GM21447 (cell line): Measurements from ENCODE around the gene WDR75.
"Not testable (repeated sequence)": the region's sequence is repeated elsewhere in the genome, so short reads cannot be mapped to it uniquely, and the experiment has no call there.

Experiments
- ATAC-seq: cut with Tn5 transposase; IDR thresholded peaks from one replicate; pipeline ENCODE4 v1.9.1; 2021; ENCODE audit not compliant: unreplicated experiment

WDR75 gene

DNA sequence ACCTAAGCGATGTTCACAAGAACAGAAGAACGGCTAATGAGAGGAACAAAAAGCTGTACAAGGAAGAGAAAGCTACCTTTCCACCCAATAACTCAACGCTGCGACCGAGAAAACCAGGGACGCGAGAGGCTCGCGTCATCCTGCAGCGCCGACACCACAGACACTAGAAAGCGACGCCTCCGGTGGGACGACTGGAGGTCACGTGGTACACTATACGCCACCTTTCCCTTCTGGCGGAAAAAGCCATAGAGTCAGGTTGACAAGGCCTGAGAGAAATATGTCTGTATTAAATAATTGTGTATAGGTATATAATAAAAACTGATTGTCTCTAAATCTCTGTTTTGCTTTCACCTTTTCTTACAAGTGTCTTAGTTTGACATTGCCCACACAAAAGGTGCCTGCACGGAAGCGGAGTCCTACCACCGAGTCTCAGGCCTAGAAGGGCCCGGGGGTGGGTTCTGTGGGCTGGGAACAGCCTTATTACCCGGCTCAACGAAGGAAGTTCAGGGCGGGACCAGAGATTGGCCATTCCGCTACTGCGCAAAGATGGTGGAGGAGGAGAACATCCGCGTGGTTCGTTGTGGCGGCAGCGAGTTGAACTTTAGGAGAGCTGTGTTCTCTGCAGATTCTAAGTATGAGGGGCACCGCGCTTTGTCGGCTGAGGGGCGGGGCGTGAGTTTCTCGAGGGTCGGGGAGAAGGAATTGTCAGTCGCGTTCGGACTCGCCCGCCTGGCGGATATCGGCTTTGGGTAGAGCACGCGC lies at the start of gene WDR75:
TSS of gene WDR75 (plus strand) at position 528 of the 762 bp plus-strand sequence. CDS start at position 547, 19 bp downstream.
- peak; percentile 88 for ATAC-seq

DNA sequence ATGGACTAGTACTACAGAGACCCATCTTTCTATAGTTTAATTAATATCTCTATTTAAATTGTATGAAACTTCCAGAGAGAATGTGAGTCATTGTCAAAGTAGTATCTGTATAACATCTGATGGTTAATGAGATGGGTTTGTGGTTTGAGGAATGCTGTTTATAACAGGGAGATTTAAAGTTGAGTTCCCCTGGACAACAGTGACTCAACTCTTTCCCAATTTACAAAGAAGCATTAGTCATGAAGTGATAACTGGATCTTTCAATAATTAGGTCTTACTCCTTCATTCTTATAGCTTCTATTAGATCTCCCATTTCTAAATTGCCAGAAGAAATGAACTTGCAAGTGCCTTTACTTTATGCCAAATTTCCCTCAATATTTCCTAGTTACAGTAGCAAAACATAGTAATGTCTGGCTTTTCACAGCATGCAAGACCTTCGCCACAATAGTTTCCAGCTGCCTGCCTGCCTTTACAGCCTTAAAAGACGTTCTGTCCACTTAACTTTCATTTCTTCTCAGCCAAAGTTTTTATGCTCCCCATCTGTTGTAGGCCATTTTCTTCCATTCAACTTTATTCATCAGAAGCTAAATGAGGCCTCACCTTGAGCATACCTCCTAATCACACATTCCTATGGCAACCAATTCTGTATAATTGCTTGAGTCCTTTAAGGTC lies 47.7 kb upstream of the WDR75 start:
- no peak for ATAC-seq

DNA sequence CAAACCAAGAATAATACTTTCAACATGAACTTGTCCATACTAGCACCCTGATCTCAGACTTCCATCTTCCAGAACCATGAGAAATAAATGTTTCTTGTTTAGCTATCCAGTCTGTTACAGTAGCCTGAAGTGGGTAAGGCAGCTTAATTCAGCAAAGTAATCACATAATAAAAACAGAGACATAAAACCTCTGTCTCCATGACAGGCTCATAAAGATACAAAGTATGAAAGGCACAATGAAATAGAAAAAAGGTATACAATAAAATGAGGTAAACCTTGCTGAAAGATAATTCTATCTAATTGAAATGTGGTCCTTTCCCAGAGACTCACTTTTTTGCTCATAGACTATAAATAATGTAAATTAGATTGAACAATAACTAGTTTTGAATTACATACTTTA lies 46.7 kb upstream of the WDR75 start:
- ATAC-seq, result no peak

DNA sequence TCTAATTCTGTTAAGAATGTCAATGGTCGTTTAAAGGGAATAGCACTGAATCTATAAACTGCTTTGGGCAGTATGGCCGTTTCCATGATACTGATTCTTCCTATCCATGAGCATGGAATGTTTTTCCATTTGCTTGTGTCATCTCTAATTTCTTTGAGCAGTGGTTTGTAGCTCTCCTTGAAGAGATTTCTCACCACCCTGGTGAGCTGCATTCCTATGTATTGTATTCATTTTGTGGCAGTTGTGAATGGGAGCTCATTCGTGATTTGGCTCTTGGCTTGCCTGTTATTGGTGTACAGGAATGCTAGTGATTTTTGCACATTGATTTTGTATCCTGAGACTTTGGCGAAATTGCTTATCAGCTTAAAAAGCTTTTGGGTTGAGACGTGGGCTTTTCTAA lies 38.3 kb upstream of the WDR75 start:
- no peak for ATAC-seq

GRCh38 chr2:189406586-189407233 lies 34.6 kb upstream of the WDR75 start:
- ATAC-seq, result no peak

DNA sequence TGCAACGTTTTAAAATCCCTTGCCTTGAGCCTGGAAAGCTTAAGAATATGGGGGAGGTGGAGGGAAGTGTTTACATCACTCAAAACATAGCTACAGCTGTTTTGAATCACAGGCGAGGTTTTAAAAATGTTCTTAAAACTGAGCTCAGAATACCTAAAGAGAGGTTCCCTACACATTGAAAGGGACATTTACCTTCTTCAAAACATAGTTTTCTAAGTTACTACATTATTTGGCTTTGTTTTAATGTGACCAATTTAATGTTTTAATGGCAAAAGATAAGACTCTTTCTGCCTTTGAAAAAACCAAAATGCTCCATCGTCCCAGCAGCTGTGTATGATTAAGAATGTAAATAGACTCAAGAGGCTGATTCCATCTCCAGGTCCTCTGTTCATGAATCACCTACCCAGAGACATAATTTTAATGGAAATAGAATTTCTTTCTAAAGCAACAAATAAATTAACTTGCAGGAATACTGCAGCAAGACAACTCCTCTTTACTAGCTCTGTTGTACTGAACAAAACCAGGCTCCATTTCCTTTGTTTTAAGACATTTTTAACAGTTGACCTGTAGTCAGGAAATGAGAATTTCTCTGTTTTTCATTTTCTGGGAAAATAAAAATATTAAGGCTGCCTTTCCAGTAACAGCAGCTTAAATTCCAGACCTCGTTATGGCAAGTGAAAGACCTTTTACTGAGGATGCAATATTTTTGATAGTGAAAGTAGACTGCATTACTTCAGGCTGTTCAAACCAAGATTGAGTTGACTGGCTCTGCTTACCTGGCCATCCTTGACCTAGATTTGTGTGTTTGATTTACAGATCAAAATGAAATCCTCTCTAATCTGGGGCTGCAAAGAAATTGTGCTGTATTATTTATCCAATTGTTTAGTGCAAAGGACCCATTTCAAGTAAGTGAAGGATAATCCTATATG lies 33.7 kb upstream of the WDR75 start:
- no peak for ATAC-seq

- no peak for ATAC-seq
These were observed 33.0 kb upstream of the WDR75 start for GRCh38 chr2:189408294-189408693.

DNA sequence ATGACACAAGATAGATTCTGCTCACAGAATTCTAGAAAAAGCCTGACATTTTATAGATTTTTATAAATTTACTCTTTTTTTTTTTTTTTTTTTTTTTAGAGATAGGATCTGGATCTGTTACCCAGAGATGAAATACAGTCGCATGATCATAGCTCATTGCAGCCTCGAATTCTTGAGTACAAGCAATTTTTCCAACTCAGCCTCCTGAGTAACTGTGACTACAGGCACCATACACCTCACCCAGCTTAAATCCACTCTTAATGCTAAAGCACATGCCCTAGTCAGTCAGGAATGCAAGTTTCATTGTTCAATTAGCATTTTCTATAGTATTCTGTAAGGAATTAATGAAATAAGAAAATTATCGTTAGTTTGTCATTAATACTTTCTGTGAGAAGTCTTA lies 32.1 kb upstream of the WDR75 start:
- no peak for ATAC-seq

DNA sequence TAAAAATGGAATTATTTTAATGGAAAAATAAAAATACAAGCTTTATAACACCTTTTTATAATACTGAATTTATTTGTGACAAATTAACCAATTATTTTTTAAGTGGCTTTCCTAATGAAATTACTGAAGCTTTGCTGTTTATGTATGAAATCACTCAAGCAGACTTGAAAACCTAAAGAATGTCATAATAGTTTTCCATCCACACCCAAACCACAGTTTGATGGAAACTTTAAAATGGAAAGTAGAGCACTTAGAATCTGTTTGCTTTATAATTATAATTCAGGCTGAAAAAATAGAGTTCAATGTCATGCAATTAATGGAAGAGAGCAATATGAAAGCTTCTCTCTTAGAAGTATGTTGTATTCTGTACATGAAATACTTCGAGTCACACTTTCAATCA lies 31.6 kb upstream of the WDR75 start:
- no peak for ATAC-seq

- no peak for ATAC-seq
These were observed 29.4 kb upstream of the WDR75 start for GRCh38 chr2:189411860-189412259.

DNA sequence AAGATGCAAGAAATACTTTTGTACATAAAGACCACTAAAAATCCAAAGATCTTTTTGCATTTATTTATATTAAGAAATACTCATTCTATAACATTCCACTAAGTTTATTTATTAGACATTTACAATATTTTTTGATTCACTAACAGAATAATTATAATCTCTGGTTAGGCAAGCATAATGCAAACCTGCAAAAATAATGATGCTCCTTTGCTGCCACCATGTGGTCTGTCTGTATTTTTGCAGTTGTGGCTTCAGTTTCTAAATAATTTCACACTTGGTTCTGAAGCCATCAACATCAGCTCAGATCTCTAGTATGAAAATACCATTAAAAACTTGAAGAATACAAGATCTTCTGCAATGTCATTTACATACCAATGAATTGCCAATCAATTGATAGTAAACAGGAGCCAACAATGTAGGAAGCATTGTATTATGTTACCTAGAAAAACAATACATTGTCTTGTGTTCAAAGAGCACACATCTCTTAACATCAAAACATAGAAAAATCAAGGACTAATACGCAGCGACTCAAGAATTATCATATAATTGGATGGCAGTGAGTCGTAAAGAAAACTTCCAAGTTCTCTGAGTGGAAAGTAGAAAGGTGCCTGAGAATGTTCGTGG lies 28.8 kb upstream of the WDR75 start:
- ATAC-seq, result peak; percentile 66

DNA sequence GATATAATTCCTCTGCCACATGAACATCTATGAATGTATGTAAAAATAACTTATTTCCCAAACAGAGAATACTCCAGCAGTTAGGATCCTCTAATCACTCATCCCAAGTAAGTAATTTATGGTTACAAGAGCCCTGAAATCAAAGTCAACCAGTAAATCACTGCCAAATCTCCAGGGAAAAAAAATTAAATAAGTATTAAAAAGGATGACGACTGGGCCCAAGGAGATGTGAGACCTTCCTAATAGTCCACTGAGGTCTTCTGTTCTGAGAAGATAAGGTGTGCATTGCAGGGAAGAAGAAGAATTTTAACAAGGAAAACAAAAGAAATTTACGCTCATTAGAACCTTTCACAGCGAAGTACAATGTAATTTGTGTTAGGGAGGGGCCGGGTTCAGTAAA lies 28.0 kb upstream of the WDR75 start:
- no peak for ATAC-seq

GRCh38 chr2:189421644-189422043 lies 19.6 kb upstream of the WDR75 start:
- ATAC-seq, result no peak

- ATAC-seq, result no peak
These were observed 16.3 kb upstream of the WDR75 start for GRCh38 chr2:189424961-189425360.

GRCh38 chr2:189425676-189426075 lies 15.6 kb upstream of the WDR75 start:
- ATAC-seq, result no peak

DNA sequence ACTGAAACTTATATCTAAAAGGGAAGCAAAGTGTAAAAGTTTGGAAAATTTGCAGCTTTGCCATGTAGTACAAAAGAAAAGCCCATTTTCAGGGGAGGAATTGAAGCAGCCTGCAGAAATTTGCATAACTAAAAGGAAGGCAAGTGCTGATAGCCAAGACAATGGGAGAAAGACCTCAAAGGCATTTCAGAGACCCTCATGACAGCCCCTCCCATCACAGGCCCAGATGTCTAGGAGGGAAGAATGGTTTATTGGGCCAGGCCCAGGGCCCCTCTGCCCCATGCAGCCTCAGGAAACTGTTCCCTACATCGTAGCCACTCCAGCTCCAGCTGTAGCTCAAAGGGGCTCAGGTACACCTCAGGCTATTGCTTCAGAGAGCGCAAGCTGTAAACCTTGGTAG lies 14.4 kb upstream of the WDR75 start:
- ATAC-seq, result no peak

DNA sequence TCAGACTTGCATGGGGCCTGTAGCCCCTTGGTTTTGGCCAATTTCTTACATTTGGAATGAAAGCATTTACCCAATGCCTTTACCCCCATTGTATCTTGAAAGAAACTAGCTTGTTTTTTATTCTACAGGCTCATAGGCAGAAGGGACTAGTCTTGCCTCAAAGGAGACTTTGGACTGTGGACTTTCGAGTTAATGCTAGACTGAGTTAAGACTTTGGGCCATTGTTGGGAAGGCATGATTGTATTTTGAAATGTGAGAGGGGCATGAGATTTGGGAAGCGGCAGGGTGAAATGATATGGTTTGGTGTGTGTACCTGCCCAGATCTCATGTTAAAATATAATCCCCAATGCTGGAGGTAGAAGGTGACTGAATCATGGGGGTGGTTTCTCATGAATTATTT lies 13.4 kb upstream of the WDR75 start:
- ATAC-seq, result no peak

DNA sequence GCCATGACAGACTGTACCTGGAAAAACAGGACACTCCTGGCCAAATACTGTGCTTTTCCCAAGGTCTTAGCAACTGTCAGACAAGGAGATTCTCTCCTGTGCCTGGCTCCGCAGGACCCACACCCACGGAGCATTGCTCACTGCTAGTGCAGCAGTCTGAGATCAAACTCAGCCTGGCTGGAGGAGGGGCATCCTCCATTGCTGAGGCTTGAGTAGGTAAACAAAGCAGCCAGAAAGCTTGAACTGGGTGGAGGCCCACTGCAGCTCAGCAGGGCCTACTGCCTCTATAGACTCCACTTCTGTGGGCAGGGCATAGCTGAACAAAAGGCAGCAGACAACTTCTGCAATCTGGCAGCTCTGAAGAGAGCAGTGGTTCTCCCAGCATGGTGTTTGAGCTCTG lies 10.8 kb upstream of the WDR75 start:
- not testable (repeated sequence) for ATAC-seq

DNA sequence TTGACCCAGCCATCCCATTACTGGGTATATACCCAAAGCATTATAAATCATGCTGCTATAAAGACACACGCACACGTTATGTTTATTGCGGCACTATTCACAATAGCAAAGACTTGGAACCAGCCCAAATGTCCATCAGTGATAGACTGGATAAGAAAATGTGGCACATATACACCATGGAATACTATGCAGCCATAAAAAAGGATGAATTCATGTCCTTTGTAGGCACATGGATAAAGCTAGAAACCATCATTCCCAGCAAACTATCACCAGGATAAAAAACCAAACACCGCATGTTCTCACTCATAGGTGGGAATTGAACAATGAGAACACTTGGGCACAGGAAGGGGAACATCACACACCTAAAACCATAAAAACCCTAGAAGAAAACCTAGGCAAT lies 5.5 kb upstream of the WDR75 start:
- ATAC-seq, result not testable (repeated sequence)

DNA sequence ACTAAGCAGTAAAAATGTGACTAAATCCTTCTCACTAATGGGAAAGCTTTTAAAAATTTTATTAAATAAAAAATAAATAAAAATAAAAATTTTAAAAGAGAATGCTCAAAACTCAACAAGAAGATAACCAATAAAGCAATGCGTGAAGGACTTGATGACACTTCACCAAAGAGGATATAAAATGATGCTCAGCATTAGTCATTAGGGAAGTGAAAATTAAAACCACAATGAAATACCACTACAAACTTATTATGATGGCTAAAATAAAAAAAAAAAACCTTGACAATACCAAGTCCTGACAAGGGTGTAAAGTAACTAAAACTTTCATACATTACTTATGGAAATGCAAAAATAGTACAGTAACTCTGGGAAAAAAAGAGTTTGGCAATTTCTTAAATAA lies 3.3 kb upstream of the WDR75 start:
- no peak for ATAC-seq

GRCh38 chr2:189439342-189439741 lies 1.9 kb upstream of the WDR75 start:
- no peak for ATAC-seq
